ENCODE measurements around the gene ITGB4. TPM values are rescaled to one million over a fixed set of nuclear protein-coding genes. Genes with fewer than 3 reads are reported as not detected.

ITGB4 gene
- total and polyA plus RNA-seq, 2 experiments from 2014 or later = 6.1 to 9.7 TPM

GRCh38 chr17:75703591-75703990 is 17.7 kb upstream of the ITGB4 start:
- Histone ChIP-seq H3F3A (replicated peaks; ENCODE audit: low read depth) (no peaks in the 10 kb centered on the region), H3K4me2 (no peak overlapping the region), H3K27ac (ENCODE audit: low read depth) (no peak overlapping the region), H3K36me3 (ENCODE audit: insufficient read depth) (peaks cover 23% of the 10 kb centered on the region), H3K27me3 (ENCODE audit: insufficient read depth) (no peaks in the 10 kb centered on the region), H3K9me2 (ENCODE audit: insufficient read depth) (no peaks in the 10 kb centered on the region), H3K79me2 (replicated peaks; ENCODE audit: insufficient read depth) (no peaks in the 10 kb centered on the region), H3K4me1 (ENCODE audit: insufficient read depth) (no peaks in the 10 kb centered on the region), H2AFZ (no peak overlapping the region), H3K4me3 (no peak overlapping the region), H4K20me1 (replicated peaks; ENCODE audit: insufficient read depth) (peaks cover 3% of the 10 kb centered on the region; the same call in 1 of the 2 replicates)
- ATAC-seq (no peak), DNase-seq (ENCODE audit: low spot score) (no peak)
- no peak overlapping the region for H3K27ac Mint-ChIP-seq
- peaks cover 63% of the 10 kb centered on the region for H3K36me3 Mint-ChIP-seq (ENCODE audit: low read depth)
- peaks cover 15% of the 10 kb centered on the region for H3K27me3 Mint-ChIP-seq (ENCODE audit: insufficient read depth, low read depth, poor library complexity)
- no peak for TF ChIP-seq ETS1 (IDR thresholded peaks at IDR 0.05)
- no peak for TF ChIP-seq ZNF114 (CRISPR knock-in tag; IDR thresholded peaks at IDR 0.05)
- no peak for TF ChIP-seq POLR2AphosphoS5 (IDR thresholded peaks at IDR 0.05; ENCODE audit: low read depth)
- no peak for TF ChIP-seq STAT1 (IDR thresholded peaks at IDR 0.05; ENCODE audit: unreplicated experiment)
- TF ChIP-seq JUNB (IDR thresholded peaks at IDR 0.05; ENCODE audit: unreplicated experiment) = no peak
- no peak for TF ChIP-seq ZNF331 (CRISPR knock-in tag; IDR thresholded peaks at IDR 0.05; ENCODE audit: low read depth)
- no peak for TF ChIP-seq EZH2 (IDR thresholded peaks at IDR 0.05; ENCODE audit: low read depth, unreplicated experiment)
- TF ChIP-seq NANOG (IDR thresholded peaks at IDR 0.05; ENCODE audit: borderline replicate concordance) = no peak
- TF ChIP-seq, protein P1, sequence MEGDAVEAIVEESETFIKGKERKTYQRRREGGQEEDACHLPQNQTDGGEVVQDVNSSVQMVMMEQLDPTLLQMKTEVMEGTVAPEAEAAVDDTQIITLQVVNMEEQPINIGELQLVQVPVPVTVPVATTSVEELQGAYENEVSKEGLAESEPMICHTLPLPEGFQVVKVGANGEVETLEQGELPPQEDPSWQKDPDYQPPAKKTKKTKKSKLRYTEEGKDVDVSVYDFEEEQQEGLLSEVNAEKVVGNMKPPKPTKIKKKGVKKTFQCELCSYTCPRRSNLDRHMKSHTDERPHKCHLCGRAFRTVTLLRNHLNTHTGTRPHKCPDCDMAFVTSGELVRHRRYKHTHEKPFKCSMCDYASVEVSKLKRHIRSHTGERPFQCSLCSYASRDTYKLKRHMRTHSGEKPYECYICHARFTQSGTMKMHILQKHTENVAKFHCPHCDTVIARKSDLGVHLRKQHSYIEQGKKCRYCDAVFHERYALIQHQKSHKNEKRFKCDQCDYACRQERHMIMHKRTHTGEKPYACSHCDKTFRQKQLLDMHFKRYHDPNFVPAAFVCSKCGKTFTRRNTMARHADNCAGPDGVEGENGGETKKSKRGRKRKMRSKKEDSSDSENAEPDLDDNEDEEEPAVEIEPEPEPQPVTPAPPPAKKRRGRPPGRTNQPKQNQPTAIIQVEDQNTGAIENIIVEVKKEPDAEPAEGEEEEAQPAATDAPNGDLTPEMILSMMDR (conservative IDR thresholded peaks at IDR 0.05; ENCODE audit: low read depth in 2 of 2) = no peak
- TF ChIP-seq EZH2phosphoT487 (IDR thresholded peaks at IDR 0.05; ENCODE audit: unreplicated experiment) = no peak
- TF ChIP-seq ZNF462 (CRISPR knock-in tag; IDR thresholded peaks at IDR 0.05) = no peak
- no peak for TF ChIP-seq REST (IDR thresholded peaks at IDR 0.05; ENCODE audit: unreplicated experiment)
- TF ChIP-seq CREB1 (CRISPR knock-in tag; IDR thresholded peaks at IDR 0.05; ENCODE audit: low read depth) = no peak
- no peaks in the 10 kb centered on the region for H3K4me1 Mint-ChIP-seq
- no peaks in the 10 kb centered on the region for H3K9me3 Mint-ChIP-seq
- H3K4me3 Mint-ChIP-seq = no peak overlapping the region

All from GM23338 (cell line).